Peyer's patch (tissue), 4 donors: ENCODE results near the gene ADAP1.

Experiments
- CTCF ChIP-seq, 6 experiments: fragments of 450-650 bp in 4 of 6; fragments of 200-600 bp in 2 of 6; sonication (generic) in 1 of 6; IDR thresholded peaks; one replicate each; pipeline ENCODE4 v1.5.1; 2017 to 2019; ENCODE audit warnings: antibody characterized with exemption in 6 of 6, mild to moderate bottlenecking in 3 of 6, moderate library complexity in 1 of 6
- POLR2A ChIP-seq, 2 donors: fragments of 450-650 bp; IDR thresholded peaks; one replicate each; pipeline ENCODE4 v1.5.1; 2017; ENCODE audit warnings: antibody characterized with exemption in 2 of 2, mild to moderate bottlenecking in 2 of 2, moderate library complexity in 2 of 2

- TF ChIP-seq CTCF (IDR thresholded peaks at IDR 0.05) (peak in 2 of 6 experiments; percentile 22 to 41), POLR2A (IDR thresholded peaks at IDR 0.05) (no peak)
Measured at GRCh38 chr7:963236-964078, 9.0 kb upstream of the ADAP1 start.
